WTC11 (cell line): ENCODE results near the gene PAN3. TPM values are rescaled to one million over a fixed set of nuclear protein-coding genes. Genes with fewer than 3 reads are reported as not detected.
A peak's percentile ranks its signal among the peaks of the same experiment; 100 is the strongest.

Experiments used
- ATAC-seq: fragments of 200-7000 bp; cut with Tn5 transposase; 2 replicates; pipeline ENCODE4 v1.10.0; 2021; ENCODE audit warnings: mild to moderate bottlenecking, moderate library complexity
- Bru-seq: library from RNA; stranded (reverse); fragments of 400-500 nt; gene quantifications from one replicate; lab custom pipeline; 2021; lab: Mats Ljungman, UMichigan
- CTCF ChIA-PET: fragments of 300-600 bp; sonication (Branson Sonifier 250); formaldehyde crosslinking; loops from one replicate; lab custom pipeline; 2021; ENCODE audit warnings: antibody characterized with exemption; lab: Charles Lee
- POLR2A ChIA-PET: fragments of 350-600 bp; sonication (Branson Sonifier 250); formaldehyde crosslinking; loops from one replicate; lab custom pipeline; 2021; ENCODE audit warnings: antibody characterized with exemption; lab: Charles Lee
- DNase-seq: peaks from one replicate; pipeline ENCODE4 v3.0.0; 2021; ENCODE audit warnings: low spot score
- H3K27ac Mint-ChIP-seq: 2 replicates; pipeline ENCODE4 v1.8.0; 2021; ENCODE audit warnings: mixed read lengths
- H3K27me3 Mint-ChIP-seq: 2 replicates; pipeline ENCODE4 v1.8.0; 2021; ENCODE audit warnings: low read depth, mild to moderate bottlenecking, moderate library complexity, mixed read lengths
- H3K36me3 Mint-ChIP-seq: 2 replicates; pipeline ENCODE4 v1.8.0; 2021; ENCODE audit warnings: mixed read lengths
- H3K4me1 Mint-ChIP-seq: 2 replicates; pipeline ENCODE4 v1.8.0; 2022; ENCODE audit warnings: mixed read lengths
- H3K4me3 Mint-ChIP-seq: 2 replicates; pipeline ENCODE4 v1.8.0; 2021; ENCODE audit warnings: mild to moderate bottlenecking, moderate library complexity, mixed read lengths
- H3K9me3 Mint-ChIP-seq: 2 replicates; pipeline ENCODE4 v1.8.0; 2021; ENCODE audit warnings: mixed read lengths
- ATF3 ChIP-seq: sonication (generic); formaldehyde crosslinking; conservative IDR thresholded peaks from 2 replicates; pipeline ENCODE4 v1.8.1; 2022; ENCODE audit warnings: mild to moderate bottlenecking, missing genetic modification reagents
- CREB1 ChIP-seq: sonication (generic); formaldehyde crosslinking; IDR thresholded peaks from 2 replicates; pipeline ENCODE4 v1.8.0; 2023; ENCODE audit warnings: mild to moderate bottlenecking, missing genetic modification reagents
- ESRRA ChIP-seq: sonication (generic); formaldehyde crosslinking; IDR thresholded peaks from 2 replicates; pipeline ENCODE4 v1.8.1; 2022; ENCODE audit warnings: mild to moderate bottlenecking, missing genetic modification reagents, borderline replicate concordance
- FOXK1 ChIP-seq: sonication (generic); formaldehyde crosslinking; IDR thresholded peaks from 2 replicates; pipeline ENCODE4 v1.8.0; 2022; ENCODE audit warnings: mild to moderate bottlenecking, moderate library complexity, missing genetic modification reagents
- MYBL2 ChIP-seq: sonication (generic); formaldehyde crosslinking; IDR thresholded peaks from 2 replicates; pipeline ENCODE4 v1.8.1; 2023; ENCODE audit warnings: mild to moderate bottlenecking, moderate library complexity, missing genetic modification reagents
- SMAD3 ChIP-seq: sonication (generic); formaldehyde crosslinking; IDR thresholded peaks from 2 replicates; pipeline ENCODE4 v1.8.0; 2022; ENCODE audit warnings: missing genetic modification reagents, mild to moderate bottlenecking, borderline replicate concordance
- SP1 ChIP-seq: sonication (generic); formaldehyde crosslinking; conservative IDR thresholded peaks from 2 replicates; pipeline ENCODE4 v1.8.1; 2022; ENCODE audit warnings: missing genetic modification reagents
- TP53 ChIP-seq: sonication (generic); formaldehyde crosslinking; IDR thresholded peaks from 2 replicates; pipeline ENCODE4 v1.8.1; 2023; ENCODE audit warnings: mild to moderate bottlenecking, missing genetic modification reagents
- ZNF281 ChIP-seq: sonication (generic); formaldehyde crosslinking; IDR thresholded peaks from 2 replicates; pipeline ENCODE4 v1.8.0; 2023; ENCODE audit warnings: mild to moderate bottlenecking, missing genetic modification reagents
- ZNF317 ChIP-seq: sonication (generic); formaldehyde crosslinking; IDR thresholded peaks from 2 replicates; pipeline ENCODE4 v1.8.1; 2023; ENCODE audit warnings: low read depth, mild to moderate bottlenecking, moderate library complexity, missing genetic modification reagents, borderline replicate concordance
- ZNF532 ChIP-seq: fragments of 250-450 bp; sonication (Bioruptor Pico); IDR thresholded peaks from 2 replicates; pipeline ENCODE4 v1.9.0; 2021; ENCODE audit warnings: mild to moderate bottlenecking, borderline replicate concordance
- long read RNA-seq, 3 experiments: library from RNA in 1 of 3; library from capped mRNA in 1 of 3; library from polyadenylated mRNA in 1 of 3; unstranded in 2 of 3; stranded (forward) in 1 of 3; transcript quantifications; one replicate each; pipeline ENCODE4 v2.0.0, GENCODE V29; 2021
- total RNA-seq: library from RNA; stranded (reverse); gene quantifications from 3 replicates; pipeline ENCODE4 v1.2.3, GENCODE V29; 2021
- TF ChIP-seq, protein P1 (sequence below): sonication (generic); formaldehyde crosslinking; IDR thresholded peaks from 2 replicates; pipeline ENCODE4 v1.8.0; 2022; ENCODE audit warnings: mild to moderate bottlenecking, missing genetic modification reagents
- TF ChIP-seq, protein P2 (sequence below): sonication (generic); formaldehyde crosslinking; IDR thresholded peaks from 2 replicates; pipeline ENCODE4 v1.8.1; 2023; ENCODE audit warnings: mild to moderate bottlenecking, missing genetic modification reagents, borderline replicate concordance
- TF ChIP-seq, protein P3 (sequence below): sonication (generic); formaldehyde crosslinking; IDR thresholded peaks from 2 replicates; pipeline ENCODE4 v1.8.0; 2023; ENCODE audit warnings: missing genetic modification reagents, mild to moderate bottlenecking, borderline replicate concordance

The PAN3 gene, protein sequence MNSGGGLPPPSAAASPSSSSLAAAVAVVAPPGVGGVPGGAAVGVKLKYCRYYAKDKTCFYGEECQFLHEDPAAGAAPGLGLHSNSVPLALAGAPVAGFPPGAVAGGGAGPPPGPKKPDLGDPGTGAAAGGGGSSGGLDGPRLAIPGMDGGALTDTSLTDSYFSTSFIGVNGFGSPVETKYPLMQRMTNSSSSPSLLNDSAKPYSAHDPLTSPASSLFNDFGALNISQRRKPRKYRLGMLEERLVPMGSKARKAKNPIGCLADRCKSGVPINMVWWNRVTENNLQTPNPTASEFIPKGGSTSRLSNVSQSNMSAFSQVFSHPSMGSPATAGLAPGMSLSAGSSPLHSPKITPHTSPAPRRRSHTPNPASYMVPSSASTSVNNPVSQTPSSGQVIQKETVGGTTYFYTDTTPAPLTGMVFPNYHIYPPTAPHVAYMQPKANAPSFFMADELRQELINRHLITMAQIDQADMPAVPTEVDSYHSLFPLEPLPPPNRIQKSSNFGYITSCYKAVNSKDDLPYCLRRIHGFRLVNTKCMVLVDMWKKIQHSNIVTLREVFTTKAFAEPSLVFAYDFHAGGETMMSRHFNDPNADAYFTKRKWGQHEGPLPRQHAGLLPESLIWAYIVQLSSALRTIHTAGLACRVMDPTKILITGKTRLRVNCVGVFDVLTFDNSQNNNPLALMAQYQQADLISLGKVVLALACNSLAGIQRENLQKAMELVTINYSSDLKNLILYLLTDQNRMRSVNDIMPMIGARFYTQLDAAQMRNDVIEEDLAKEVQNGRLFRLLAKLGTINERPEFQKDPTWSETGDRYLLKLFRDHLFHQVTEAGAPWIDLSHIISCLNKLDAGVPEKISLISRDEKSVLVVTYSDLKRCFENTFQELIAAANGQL
- total RNA-seq: 33.1 to 37.8 TPM (median 34.2 TPM) in 3 replicates
- percentile 88 among the genes with signal in this experiment for Bru-seq, nascent RNA
- long read RNA-seq, experiment 1, full-length matches to known transcripts: 13 of 39 reads
- long read RNA-seq, experiment 1, partial matches to known transcripts: 6 of 39 reads
- long read RNA-seq, experiment 1, other reads (novel, unspliced or antisense): 20 of 39 reads
- long read RNA-seq, experiment 2, full-length matches to known transcripts: 1 of 21 reads
- long read RNA-seq, experiment 2, partial matches to known transcripts: 4 of 21 reads
- long read RNA-seq, experiment 2, other reads (novel, unspliced or antisense): 16 of 21 reads
- long read RNA-seq, experiment 3, partial matches to known transcripts: 0 of 4 reads
- long read RNA-seq, experiment 3, other reads (novel, unspliced or antisense): 4 of 4 reads

GRCh38 chr13:28138012-28138755 lies at the start of gene PAN3:
Gene PAN3 (plus strand): TSS chr13:28138545. CDS start chr13:28138658, 113 bp downstream.
- peaks cover 42% of the 10 kb centered on the region for H3K4me1 Mint-ChIP-seq
- no peaks in the 10 kb centered on the region; the same call in 1 of the 2 replicates for H3K27me3 Mint-ChIP-seq
- CTCF ChIA-PET: interaction anchor here (1.0 to 1.2 kb wide), 2 partner anchors 8 to 61 kb away, joined by 3 to 4 read pairs; no protein-coding TSS in a partner anchor
- peak within 1 kb of the TSS; percentile 97 for H3K27ac Mint-ChIP-seq
- no peaks in the 10 kb centered on the region for H3K36me3 Mint-ChIP-seq
- POLR2A ChIA-PET: interaction anchor here (0.7 to 1.0 kb wide), 2 partner anchors 18 to 37 kb away, joined by 3 read pairs; no protein-coding TSS in a partner anchor
- no peaks in the 10 kb centered on the region for H3K9me3 Mint-ChIP-seq
- peak; percentile 59 for ATAC-seq
- H3K4me3 Mint-ChIP-seq: peak within 1 kb of the TSS; percentile 83
- peak; percentile 92 for DNase-seq
- TF ChIP-seq MYBL2 (CRISPR knock-in tag) (peak; percentile 75; the same call in 1 of the 2 replicates), SP1 (peak; percentile 47; the same call in 1 of the 2 replicates), ZNF281 (CRISPR knock-in tag) (0 out of 2 replicates have a peak, but pooled peaks have one; percentile 23), CREB1 (CRISPR knock-in tag) (0 out of 2 replicates have a peak, but pooled peaks have one; percentile 37), SMAD3 (no peak), TP53 (CRISPR knock-in tag) (no peak), ATF3 (CRISPR knock-in tag) (no peak), ZNF532 (CRISPR knock-in tag) (no peak), ESRRA (CRISPR knock-in tag) (no peak), FOXK1 (CRISPR knock-in tag) (peak; percentile 90), ZNF317 (CRISPR knock-in tag) (no peak)
- TF ChIP-seq, protein P1, sequence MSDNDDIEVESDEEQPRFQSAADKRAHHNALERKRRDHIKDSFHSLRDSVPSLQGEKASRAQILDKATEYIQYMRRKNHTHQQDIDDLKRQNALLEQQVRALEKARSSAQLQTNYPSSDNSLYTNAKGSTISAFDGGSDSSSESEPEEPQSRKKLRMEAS: peak; percentile 67; the same call in 1 of the 2 replicates
- TF ChIP-seq, protein P2, sequence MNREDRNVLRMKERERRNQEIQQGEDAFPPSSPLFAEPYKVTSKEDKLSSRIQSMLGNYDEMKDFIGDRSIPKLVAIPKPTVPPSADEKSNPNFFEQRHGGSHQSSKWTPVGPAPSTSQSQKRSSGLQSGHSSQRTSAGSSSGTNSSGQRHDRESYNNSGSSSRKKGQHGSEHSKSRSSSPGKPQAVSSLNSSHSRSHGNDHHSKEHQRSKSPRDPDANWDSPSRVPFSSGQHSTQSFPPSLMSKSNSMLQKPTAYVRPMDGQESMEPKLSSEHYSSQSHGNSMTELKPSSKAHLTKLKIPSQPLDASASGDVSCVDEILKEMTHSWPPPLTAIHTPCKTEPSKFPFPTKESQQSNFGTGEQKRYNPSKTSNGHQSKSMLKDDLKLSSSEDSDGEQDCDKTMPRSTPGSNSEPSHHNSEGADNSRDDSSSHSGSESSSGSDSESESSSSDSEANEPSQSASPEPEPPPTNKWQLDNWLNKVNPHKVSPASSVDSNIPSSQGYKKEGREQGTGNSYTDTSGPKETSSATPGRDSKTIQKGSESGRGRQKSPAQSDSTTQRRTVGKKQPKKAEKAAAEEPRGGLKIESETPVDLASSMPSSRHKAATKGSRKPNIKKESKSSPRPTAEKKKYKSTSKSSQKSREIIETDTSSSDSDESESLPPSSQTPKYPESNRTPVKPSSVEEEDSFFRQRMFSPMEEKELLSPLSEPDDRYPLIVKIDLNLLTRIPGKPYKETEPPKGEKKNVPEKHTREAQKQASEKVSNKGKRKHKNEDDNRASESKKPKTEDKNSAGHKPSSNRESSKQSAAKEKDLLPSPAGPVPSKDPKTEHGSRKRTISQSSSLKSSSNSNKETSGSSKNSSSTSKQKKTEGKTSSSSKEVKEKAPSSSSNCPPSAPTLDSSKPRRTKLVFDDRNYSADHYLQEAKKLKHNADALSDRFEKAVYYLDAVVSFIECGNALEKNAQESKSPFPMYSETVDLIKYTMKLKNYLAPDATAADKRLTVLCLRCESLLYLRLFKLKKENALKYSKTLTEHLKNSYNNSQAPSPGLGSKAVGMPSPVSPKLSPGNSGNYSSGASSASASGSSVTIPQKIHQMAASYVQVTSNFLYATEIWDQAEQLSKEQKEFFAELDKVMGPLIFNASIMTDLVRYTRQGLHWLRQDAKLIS: no peak
- TF ChIP-seq, protein P3, sequence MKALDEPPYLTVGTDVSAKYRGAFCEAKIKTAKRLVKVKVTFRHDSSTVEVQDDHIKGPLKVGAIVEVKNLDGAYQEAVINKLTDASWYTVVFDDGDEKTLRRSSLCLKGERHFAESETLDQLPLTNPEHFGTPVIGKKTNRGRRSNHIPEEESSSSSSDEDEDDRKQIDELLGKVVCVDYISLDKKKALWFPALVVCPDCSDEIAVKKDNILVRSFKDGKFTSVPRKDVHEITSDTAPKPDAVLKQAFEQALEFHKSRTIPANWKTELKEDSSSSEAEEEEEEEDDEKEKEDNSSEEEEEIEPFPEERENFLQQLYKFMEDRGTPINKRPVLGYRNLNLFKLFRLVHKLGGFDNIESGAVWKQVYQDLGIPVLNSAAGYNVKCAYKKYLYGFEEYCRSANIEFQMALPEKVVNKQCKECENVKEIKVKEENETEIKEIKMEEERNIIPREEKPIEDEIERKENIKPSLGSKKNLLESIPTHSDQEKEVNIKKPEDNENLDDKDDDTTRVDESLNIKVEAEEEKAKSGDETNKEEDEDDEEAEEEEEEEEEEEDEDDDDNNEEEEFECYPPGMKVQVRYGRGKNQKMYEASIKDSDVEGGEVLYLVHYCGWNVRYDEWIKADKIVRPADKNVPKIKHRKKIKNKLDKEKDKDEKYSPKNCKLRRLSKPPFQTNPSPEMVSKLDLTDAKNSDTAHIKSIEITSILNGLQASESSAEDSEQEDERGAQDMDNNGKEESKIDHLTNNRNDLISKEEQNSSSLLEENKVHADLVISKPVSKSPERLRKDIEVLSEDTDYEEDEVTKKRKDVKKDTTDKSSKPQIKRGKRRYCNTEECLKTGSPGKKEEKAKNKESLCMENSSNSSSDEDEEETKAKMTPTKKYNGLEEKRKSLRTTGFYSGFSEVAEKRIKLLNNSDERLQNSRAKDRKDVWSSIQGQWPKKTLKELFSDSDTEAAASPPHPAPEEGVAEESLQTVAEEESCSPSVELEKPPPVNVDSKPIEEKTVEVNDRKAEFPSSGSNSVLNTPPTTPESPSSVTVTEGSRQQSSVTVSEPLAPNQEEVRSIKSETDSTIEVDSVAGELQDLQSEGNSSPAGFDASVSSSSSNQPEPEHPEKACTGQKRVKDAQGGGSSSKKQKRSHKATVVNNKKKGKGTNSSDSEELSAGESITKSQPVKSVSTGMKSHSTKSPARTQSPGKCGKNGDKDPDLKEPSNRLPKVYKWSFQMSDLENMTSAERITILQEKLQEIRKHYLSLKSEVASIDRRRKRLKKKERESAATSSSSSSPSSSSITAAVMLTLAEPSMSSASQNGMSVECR (CRISPR knock-in tag): no peak
